Muscle of arm (tissue), 12 donors: Measurements from ENCODE around the gene YTHDF2. TPM values are rescaled to one million over a fixed set of nuclear protein-coding genes. Genes with fewer than 3 reads are reported as not detected.

ENCODE experiments used
- polyA plus RNA-seq, 12 donors: library from polyadenylated mRNA; unstranded; fragments of 120-200 nt; gene quantifications; one replicate each; pipeline ENCODE4 v1.2.1, GENCODE V29; 2013; ENCODE audit not compliant: insufficient read length in 12 of 12

Gene YTHDF2
- polyA plus RNA-seq, 12 donors, result 47.6 to 318 (median 57.1) TPM

Other genes starting within 250 kb of the YTHDF2 start
- gene RCC1, start 230.9 kb upstream of the YTHDF2 start, polyA plus RNA-seq, result 10 to 100 TPM in 11 of 12 donors, not detected in 1; 18.9 to 40.3 (median 24.7) TPM
- gene TRNAU1AP, start 183.9 kb upstream of the YTHDF2 start, polyA plus RNA-seq, result 10 to 100 TPM in 10 of 12 donors, not detected in 2; 17.0 to 24.4 (median 20.4) TPM
- 10 to 100 TPM in 1 of 12 donors, 1 to 10 TPM in 9, not detected in 2; 5.3 to 10.1 (median 6.8) TPM for gene RAB42, start 144.7 kb upstream of the YTHDF2 start, polyA plus RNA-seq
- gene TAF12, start 93.9 kb upstream of the YTHDF2 start, polyA plus RNA-seq, result 10 to 100 TPM in 11 of 12 donors, not detected in 1; 26.8 to 39.9 (median 30.2) TPM
- not detected for gene RNU11, start 88.3 kb upstream of the YTHDF2 start, polyA plus RNA-seq
- 10 to 100 TPM in 7 of 12 donors, 1 to 10 TPM in 4, not detected in 1; 5.2 to 15.2 (median 10.4) TPM for gene GMEB1, start 68.2 kb upstream of the YTHDF2 start, polyA plus RNA-seq
- gene OPRD1, start 75.2 kb downstream of the YTHDF2 start, polyA plus RNA-seq, result 1 to 10 TPM in 1 of 12 donors, under 1 TPM in 10, not detected in 1; 0.14 to 1.4 (median 0.38) TPM
- 10 to 100 TPM in 6 of 12 donors, 1 to 10 TPM in 5, not detected in 1; 4.9 to 49.4 (median 12.6) TPM for gene EPB41, start 177.6 kb downstream of the YTHDF2 start, polyA plus RNA-seq